22Rv1 (cell line): Measurements from ENCODE around the gene FER.
"Not testable (repeated sequence)": the region's sequence is repeated elsewhere in the genome, so short reads cannot be mapped to it uniquely, and the experiment has no call there.

Source experiments
- H3K27ac ChIP-seq: fragments of 450-650 bp; 2 replicates; pipeline ENCODE4 v1.5.1; 2017
- CTCF ChIP-seq: fragments of 450-650 bp; IDR thresholded peaks from 2 replicates; pipeline ENCODE4 v1.5.1; 2017; ENCODE audit warnings: mild to moderate bottlenecking
- ZFX ChIP-seq: fragments of 450-650 bp; IDR thresholded peaks from 2 replicates; pipeline ENCODE4 v1.6.1; 2017; ENCODE audit warnings: antibody characterized with exemption, borderline replicate concordance

Gene FER

GRCh38 chr5:109038209-109038840 lies 290.6 kb downstream of the FER start:
- H3K27ac ChIP-seq = no peak overlapping the region

GRCh38 chr5:109041317-109041716 lies 293.6 kb downstream of the FER start:
- TF ChIP-seq ZFX (no peak), CTCF (no peak)
- no peak overlapping the region for H3K27ac ChIP-seq

More at GRCh38 chr5:109038209-109038840, 290.6 kb downstream of the FER start:
- TF ChIP-seq ZFX = no peak
- TF ChIP-seq CTCF = no peak

GRCh38 chr5:109045710-109046109 lies 298.0 kb downstream of the FER start:
- no peak overlapping the region for H3K27ac ChIP-seq
- TF ChIP-seq ZFX (no peak), CTCF (no peak)

GRCh38 chr5:109049565-109049964 lies 301.9 kb downstream of the FER start:
- no peak overlapping the region for H3K27ac ChIP-seq
- TF ChIP-seq CTCF (no peak), ZFX (no peak)

- H3K27ac ChIP-seq = not testable (repeated sequence)
Observed at GRCh38 chr5:109050321-109050720, 302.6 kb downstream of the FER start.

GRCh38 chr5:109052216-109052615 lies 304.5 kb downstream of the FER start:
- H3K27ac ChIP-seq = not testable (repeated sequence)

- no peak overlapping the region for H3K27ac ChIP-seq
Observed at GRCh38 chr5:109053995-109054417, 306.3 kb downstream of the FER start.

More at GRCh38 chr5:109053995-109054417, 306.3 kb downstream of the FER start:
- TF ChIP-seq ZFX = no peak
- no peak for TF ChIP-seq CTCF
